ENCODE results near the gene DENND1A.

DENND1A gene

GRCh38 chr9:123717581-123718175 is 212.2 kb downstream of the DENND1A start:
- DNase-seq: no peak

- no peak for DNase-seq
These were observed 213.5 kb downstream of the DENND1A start for GRCh38 chr9:123716339-123716945.

- DNase-seq: no peak
These were observed 214.7 kb downstream of the DENND1A start for GRCh38 chr9:123715258-123715657.

- no peak for DNase-seq
These were observed 216.6 kb downstream of the DENND1A start for GRCh38 chr9:123713282-123713681.

GRCh38 chr9:123712399-123712798 is 217.5 kb downstream of the DENND1A start:
- DNase-seq: no peak

- DNase-seq: no peak
These were observed 219.6 kb downstream of the DENND1A start for GRCh38 chr9:123710299-123710698.

- DNase-seq: no peak
These were observed 227.4 kb downstream of the DENND1A start for GRCh38 chr9:123702483-123702882.

GRCh38 chr9:123697686-123698085 is 232.2 kb downstream of the DENND1A start:
- DNase-seq: no peak

- DNase-seq: no peak
These were observed 233.4 kb downstream of the DENND1A start for GRCh38 chr9:123696476-123696875.

- no peak for DNase-seq
These were observed 234.5 kb downstream of the DENND1A start for GRCh38 chr9:123695386-123695785.

- DNase-seq: no peak
These were observed 238.1 kb downstream of the DENND1A start for GRCh38 chr9:123691765-123692303.

- no peak for DNase-seq
These were observed 240.1 kb downstream of the DENND1A start for GRCh38 chr9:123689701-123690428.

- no peak for DNase-seq
These were observed 242.6 kb downstream of the DENND1A start for GRCh38 chr9:123687246-123687751.

- DNase-seq: no peak
These were observed 243.1 kb downstream of the DENND1A start for GRCh38 chr9:123686829-123687192.

- DNase-seq: no peak
These were observed 243.6 kb downstream of the DENND1A start for GRCh38 chr9:123686131-123686828.

GRCh38 chr9:123685489-123686083 is 244.3 kb downstream of the DENND1A start:
- no peak for DNase-seq

- no peak for DNase-seq
These were observed 245.4 kb downstream of the DENND1A start for GRCh38 chr9:123684393-123685149.

GRCh38 chr9:123682746-123683145 is 247.2 kb downstream of the DENND1A start:
- no peak for DNase-seq

- no peak for DNase-seq
These were observed 249.6 kb downstream of the DENND1A start for GRCh38 chr9:123680352-123680751.

- peak; percentile 47 for DNase-seq
These were observed 250.5 kb downstream of the DENND1A start for GRCh38 chr9:123679330-123679987.

GRCh38 chr9:123678878-123679329 is 251.0 kb downstream of the DENND1A start:
- no peak for DNase-seq

All from NCI-H774 (cell line).